Measurements from ENCODE around the gene RNF215. TPM values are rescaled to one million over a fixed set of nuclear protein-coding genes. Genes with fewer than 3 reads are reported as not detected.

Gene RNF215
- total and polyA plus RNA-seq, 2 of the 13 experiments (the other 11 are each of a cell fraction or from before 2014, with no cell fraction given): 5.3 to 6.1 TPM

GRCh38 chr22:30413745-30414524, 26.7 kb upstream of the RNF215 start (continued):
- TF ChIP-seq NR1H2 (CRISPR knock-in tag; IDR thresholded peaks at IDR 0.05; ENCODE audit: borderline replicate concordance, low read depth) (no peak), GMEB2 (CRISPR knock-in tag; IDR thresholded peaks at IDR 0.05; ENCODE audit: low read depth) (no peak), ZNF607 (CRISPR knock-in tag; IDR thresholded peaks at IDR 0.05; ENCODE audit: borderline replicate concordance) (no peak)

GRCh38 chr22:30413001-30413400, 25.8 kb upstream of the RNF215 start:
- Histone ChIP-seq H3K79me2 (ENCODE audit: insufficient read depth, low read length) (no peaks in the 10 kb centered on the region), H4K20me1 (ENCODE audit: insufficient read depth, low read length) (no peaks in the 10 kb centered on the region), H3K36me3 (replicated peaks in 1 of 2; ENCODE audit: control insufficient read depth in 1 of 2, insufficient read depth in 2 of 2, low read length in 2 of 2) (peaks cover 10 to 49% of the 10 kb centered on the region in 2 experiments), H3K27ac (ENCODE audit: extremely low read length, insufficient read depth, low read length) (no peak overlapping the region), H3K4me2 (ENCODE audit: low read depth, low read length) (no peak overlapping the region), H2AFZ (ENCODE audit: low read length) (no peak overlapping the region), H3K27me3 (ENCODE audit: control insufficient read depth in 1 of 2, insufficient read depth in 2 of 2, low read length in 2 of 2) (no peaks in the 10 kb centered on the region), H3K9me3 (ENCODE audit: low read length) (no peaks in the 10 kb centered on the region), H3K4me3 (replicated peaks in 1 of 3; ENCODE audit: insufficient read depth in 1 of 3, low read depth in 2 of 3, low read length in 3 of 3) (no peak overlapping the region), H3K4me1 (ENCODE audit: insufficient read depth, low read length) (peaks cover 35% of the 10 kb centered on the region), H3K9ac (ENCODE audit: insufficient read depth, low read depth, low read length) (no peak overlapping the region)
- ATAC-seq (no peak), FAIRE-seq (no peak), DNase-seq (ENCODE audit: low spot score) (no peak)
- in situ Hi-C loops (cut with HindIII; ENCODE audit: extremely low pct_ligation_motif_present, low pct_unique_long_range_greater_than_20kb): no loop called here
- ChIA-PET POLR2A (interaction anchor here (2.3 to 8.5 kb wide), 2 partner anchors 10 to 13 kb away, joined by 5 to 42 read pairs; partner anchors contain the start of gene MTFP1), CTCF (ENCODE audit: low intra/inter-chr PET ratio, low total read pairs) (no interaction called here)
- intact Hi-C loops (cut with micrococcal nuclease; ENCODE audit: unreplicated experiment): no loop called here
- BruUV-seq (replicated peaks): no TSS peak
- 99% methylated on average over 4 of the region's 4 CpGs for WGBS (ENCODE audit: low lambda C conversion rate)
- no peak for TF ChIP-seq ZNF550 (CRISPR knock-in tag; IDR thresholded peaks at IDR 0.05; ENCODE audit: borderline replicate concordance)
- no peak for TF ChIP-seq KLF11 (CRISPR knock-in tag; IDR thresholded peaks at IDR 0.05)
- no peak for TF ChIP-seq ZSCAN21 (CRISPR knock-in tag; IDR thresholded peaks at IDR 0.05; ENCODE audit: borderline replicate concordance)
- TF ChIP-seq GRHL1 (CRISPR knock-in tag; conservative IDR thresholded peaks at IDR 0.05): no peak
- no peak for TF ChIP-seq KDM3A (CRISPR knock-in tag; IDR thresholded peaks at IDR 0.05; ENCODE audit: low read depth)
- TF ChIP-seq ATF5 (CRISPR knock-in tag; IDR thresholded peaks at IDR 0.05; ENCODE audit: low read depth): no peak
- TF ChIP-seq KAT2B (IDR thresholded peaks at IDR 0.05; ENCODE audit: borderline replicate concordance, low read depth, low read length): no peak
- no peak for TF ChIP-seq SOX5 (CRISPR knock-in tag; IDR thresholded peaks at IDR 0.05; ENCODE audit: borderline replicate concordance)
- no peak for TF ChIP-seq CREBL2 (CRISPR knock-in tag; IDR thresholded peaks at IDR 0.05; ENCODE audit: borderline replicate concordance)
- TF ChIP-seq CBFB (CRISPR knock-in tag; IDR thresholded peaks at IDR 0.05): no peak
- no peak for TF ChIP-seq ZNF121 (CRISPR knock-in tag; IDR thresholded peaks at IDR 0.05)
- TF ChIP-seq ZNF280D (CRISPR knock-in tag; IDR thresholded peaks at IDR 0.05): no peak
